GM18508 (cell line): ENCODE results near the gene NEURL2.
"Not testable (repeated sequence)": the region's sequence is repeated elsewhere in the genome, so short reads cannot be mapped to it uniquely, and the experiment has no call there.

Experiments
- ATAC-seq: cut with Tn5 transposase; IDR thresholded peaks from one replicate; pipeline ENCODE4 v1.9.1; 2021; ENCODE audit warnings: moderate number of reproducible peaks; ENCODE audit not compliant: insufficient read depth, unreplicated experiment

The NEURL2 gene

DNA sequence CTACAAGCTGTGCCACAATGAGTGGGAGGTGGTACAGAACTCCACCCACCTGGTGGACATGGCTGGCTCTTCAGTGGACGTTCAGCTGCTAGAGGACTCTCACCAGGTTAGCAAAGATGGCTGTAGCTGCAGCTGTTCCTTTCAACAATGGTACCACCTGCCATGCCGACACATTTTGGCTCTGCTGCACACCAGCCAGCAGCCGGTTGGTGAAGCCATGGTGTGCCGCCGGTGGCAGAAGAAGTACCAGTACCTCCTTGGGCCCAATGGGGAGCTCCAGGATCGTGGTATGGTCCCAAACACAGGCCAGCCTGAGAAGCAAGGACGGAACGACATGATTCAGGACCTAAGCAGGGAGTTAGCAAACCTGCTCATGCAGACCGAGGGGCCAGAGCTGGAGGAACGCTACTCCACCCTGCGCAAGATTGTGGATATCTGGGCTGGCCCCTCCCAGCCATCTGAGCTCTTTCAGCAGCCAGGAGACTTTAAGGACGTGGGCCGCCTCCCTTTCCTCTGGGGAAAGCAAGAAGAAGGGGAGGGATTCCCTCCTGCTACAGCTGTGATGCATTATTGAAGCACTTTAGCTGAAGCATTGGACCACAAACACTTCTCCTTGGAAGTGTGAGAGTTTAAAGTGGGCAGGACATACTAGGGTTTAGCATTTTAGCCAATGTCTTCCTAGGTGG is 12.8 kb downstream of the NEURL2 start:
- ATAC-seq = no peak

DNA sequence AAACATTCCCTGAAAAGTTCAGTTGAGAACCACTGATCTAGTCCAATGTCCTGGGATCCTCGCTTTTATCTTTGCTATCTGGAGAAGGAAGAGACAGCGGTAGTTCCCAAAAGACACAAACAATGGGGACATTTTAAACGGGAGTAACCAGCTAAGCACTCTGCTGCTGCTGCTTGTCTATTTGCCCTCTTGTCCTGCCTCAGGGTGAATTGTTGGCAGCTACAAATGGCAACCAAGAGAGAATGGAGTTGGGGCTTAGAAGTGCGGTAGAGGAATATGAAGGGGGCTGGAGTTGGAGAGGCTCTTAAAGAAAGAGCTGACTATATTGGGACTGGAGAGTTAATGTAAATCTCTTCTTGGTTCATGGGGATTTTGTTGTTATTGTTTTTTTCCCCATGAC is 16.4 kb downstream of the NEURL2 start:
- ATAC-seq = no peak

DNA sequence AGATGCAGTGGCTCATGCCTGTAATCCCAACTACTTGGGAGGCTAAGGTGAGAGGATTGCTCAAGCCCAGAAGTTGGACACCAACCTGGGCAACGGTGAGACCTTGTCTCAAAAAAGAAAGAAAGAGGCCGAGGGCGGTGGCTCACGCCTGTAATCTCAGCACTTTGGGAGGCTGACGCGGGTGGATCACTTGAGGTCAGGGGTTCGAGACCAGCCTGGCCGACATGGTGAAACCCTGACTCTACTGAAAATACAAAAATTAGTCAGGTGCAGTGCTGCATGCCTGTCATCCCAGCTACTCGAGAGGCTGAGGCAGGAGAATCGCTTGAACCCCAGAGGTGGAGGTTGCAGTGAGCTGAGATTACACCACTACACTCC is 16.9 kb downstream of the NEURL2 start:
- ATAC-seq = not testable (repeated sequence)

DNA sequence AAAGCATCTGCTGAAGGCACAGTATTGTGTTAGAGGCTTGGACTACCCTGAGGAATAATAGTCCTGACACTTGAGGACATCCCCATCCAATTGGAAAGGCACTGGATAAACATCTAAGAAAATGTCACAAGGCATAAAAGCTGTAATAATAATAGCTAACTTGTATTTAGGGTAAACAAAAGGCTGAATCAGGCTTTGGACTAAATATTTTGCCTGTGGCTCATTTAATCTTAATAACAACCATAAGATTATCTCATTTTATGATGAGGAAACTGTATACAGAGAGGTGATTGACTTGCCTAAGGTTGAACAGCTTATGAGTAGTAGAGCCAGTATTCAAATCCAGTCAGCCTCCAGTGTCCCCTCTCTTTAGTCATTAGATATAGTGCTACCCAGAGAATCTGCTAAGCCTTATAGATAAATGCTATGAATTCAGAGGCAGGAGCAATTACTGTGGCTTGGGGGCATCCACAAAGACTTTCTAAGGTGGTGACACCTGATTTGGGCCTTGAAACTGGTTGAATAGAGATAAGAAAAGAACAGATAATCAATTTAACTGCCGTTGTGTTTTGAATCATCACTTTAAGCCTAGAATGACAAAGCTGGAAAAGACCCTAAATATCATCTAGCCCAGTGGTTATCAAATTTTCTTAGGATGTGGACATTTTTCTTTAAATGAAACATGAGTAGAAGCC is 17.5 kb downstream of the NEURL2 start:
- ATAC-seq = no peak

DNA sequence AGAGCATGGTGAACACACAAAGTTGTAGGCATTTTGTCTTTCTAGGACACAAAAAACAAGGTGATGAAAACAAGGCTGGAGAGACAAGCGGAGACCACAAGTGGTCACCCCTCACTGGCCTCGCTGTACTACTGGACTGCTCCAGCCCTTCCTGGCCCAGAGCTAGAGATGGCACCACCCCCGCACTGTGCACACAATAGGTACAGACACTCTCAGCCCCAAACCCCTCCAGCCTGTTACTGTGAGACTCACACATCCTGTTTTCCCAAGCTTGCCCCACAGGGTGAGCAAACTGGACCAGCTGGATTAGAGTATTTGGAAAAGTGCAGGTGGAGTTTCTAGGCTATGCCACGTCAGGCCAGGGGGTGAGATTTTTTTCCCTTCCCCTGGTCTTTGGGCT is 18.4 kb downstream of the NEURL2 start:
- no peak for ATAC-seq

DNA sequence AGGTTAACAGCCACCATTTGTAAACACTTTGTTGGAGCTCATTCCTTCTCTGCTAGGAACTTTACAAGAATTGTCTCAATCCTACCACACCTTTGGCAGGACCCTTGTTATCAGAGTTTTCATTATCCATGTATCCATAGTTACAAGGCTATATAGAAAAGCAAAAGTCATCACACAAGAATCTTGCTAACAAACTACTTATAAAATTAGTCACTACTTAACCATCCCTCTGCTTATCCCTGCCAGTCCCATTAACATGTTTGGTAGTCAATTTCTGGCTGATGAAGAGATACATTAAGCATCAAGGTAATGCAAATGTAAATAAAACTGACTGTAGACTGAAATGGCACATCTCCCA is 23.2 kb downstream of the NEURL2 start:
- no peak for ATAC-seq

DNA sequence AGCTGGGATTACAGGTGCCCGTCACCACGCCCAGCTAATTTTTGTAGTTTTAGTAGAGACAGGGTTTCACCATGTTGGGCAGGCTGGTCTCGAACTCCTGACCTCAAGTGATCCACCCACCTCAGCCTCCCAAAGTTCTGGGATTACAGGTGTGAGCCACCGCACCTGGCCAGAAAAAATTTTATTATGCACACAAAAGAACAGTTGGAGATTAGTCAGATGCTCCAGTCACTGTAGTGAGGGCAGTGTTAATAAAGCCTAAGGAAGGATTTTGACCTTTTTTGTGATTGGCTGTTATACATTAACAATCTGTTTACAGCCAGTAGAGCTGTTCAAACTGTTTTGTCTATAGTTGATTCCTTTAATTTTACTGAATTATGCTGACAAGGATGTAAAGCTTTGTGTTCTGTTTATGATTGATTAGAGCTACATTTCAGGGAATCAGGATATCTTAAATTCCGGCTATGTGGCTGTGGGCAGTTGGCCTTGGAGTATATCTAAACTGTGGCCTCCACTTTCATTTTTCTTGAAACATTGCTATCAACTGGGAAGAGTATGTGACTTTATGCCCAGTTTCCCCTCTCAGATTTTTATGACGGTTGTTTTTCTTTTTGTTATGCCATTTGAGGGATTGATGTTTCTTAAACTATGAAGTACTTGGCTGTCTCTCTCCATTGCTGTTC is 23.7 kb downstream of the NEURL2 start:
- no peak for ATAC-seq

DNA sequence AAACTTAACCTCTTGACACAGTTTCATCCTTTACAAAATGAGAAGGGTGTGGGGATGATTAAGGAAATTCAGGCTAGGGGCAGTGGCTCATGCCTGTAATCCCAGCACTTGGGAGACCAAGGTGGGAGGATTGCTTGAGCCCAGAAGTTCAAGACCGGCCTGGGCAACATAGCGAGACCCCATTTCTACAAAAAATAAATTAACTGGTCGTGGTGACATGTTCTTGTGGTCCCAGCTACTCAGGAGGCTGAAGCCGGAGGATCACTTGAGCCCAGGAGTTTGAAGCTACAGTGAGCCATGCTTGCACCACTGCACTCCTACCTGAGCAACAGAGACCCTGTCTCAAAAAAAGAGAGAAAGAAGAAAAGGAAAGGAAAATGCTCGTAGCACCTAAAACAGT is 24.6 kb downstream of the NEURL2 start:
- ATAC-seq = no peak

DNA sequence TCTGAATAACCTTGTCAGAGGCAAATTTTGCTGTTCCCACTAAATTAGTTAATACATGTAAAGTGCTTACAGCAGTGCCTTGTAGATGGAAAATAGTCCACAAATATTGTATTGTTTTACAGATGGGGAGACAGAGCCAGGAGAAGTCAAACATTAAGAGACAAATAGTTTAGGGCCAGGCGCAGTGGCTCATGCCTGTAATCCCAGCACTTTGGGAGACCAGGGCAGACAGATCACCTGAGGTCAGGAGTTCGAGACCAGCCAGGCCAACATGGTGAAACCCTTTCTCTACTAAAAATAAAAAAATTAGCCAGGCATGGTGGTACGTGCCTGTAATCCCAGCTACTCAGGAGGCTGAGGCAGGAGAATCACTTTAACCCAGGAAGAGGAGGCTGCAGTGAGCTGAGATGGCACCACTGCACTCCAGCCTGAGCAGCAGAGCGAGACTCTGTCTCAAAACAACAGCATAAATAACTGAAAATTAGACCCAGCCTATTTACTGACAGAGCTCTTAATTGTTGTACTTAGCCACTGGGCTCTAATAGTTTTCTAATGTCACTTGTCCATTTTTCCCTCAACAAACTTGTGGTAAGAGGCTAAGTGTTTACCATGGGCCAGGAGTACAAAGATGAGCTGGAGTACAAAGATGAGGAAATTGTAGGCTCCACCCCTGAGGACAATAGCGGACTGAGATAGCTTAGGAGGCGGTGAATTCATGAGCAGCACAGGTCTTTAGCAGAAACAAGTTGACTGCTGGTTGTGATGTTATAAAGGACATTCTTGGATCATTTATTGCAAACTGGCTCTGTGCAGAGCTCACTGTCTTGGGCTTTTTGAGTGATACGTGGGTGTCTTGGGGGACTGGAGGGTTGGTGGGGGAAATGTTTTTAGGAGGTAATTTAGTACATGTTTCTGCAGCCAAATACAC is 27.2 kb downstream of the NEURL2 start:
- no peak for ATAC-seq

DNA sequence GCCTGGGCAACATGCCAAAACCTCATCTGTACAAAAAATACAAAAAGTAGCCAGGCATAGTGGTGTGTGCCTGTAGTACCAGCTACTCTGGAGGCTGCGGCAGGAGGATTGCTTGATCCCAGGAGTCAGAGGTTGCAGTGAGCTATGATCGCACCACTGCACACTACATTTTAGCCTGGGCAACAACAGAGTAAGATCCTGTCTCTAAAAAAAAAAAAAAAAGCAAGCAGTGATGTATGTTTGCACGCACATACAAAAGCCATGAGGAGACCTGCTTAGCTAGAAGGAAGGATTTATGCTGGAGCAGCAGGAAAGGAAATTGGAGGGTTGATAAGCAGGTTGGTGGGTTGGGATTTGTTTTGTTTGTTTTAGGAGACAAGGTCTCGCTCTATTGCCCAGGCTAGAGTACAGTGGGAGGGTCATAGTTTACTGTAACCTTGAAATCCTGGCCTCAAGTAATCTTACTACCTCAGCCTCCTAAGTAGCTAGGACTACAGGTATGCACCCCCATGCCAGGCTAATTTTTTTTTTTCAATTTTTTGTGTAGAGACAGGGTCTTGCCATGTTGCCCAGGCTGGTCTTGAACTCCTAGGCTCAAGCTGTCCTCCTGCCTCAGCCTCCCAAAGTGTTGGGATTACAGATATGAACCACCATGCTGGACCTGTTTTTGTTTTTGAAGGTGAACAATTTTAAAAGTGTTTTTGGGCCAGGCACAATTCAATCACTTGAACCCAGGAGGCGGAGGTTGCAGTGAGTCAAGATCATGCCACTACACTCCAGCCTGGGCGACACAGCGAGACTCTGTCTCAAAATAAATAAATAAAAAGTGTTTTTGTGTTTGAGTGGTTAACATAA is 29.6 kb downstream of the NEURL2 start:
- no peak for ATAC-seq

DNA sequence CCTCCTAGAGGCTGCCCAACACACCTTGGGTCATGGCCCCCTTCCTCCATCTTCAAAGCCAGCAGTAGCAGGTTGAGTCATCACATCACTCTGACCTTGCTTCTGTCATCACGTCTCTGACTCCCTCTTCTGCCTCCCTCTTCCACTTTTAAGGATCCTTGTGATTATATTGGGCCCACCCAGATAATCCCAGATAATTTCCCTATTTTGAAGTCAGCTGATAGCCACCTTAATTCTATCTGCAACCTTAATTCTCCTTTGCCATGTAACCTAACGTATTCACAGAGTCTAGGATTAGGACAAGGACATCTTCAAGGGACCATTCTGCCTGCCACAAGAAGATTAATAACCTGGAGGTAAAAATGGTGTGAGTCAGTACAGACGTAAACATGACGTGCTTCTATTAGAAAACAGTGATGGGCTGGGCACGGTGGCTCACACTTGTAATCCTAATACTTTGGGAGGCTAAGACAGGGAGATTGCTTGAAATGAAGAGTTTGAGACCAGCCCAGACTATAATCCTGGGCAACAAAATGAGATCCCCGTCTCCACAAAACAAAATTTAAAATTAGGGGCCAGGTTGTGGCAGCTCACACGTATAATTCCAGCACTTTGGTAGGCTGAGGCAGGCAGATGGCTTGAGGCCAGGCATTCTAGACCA is 30.3 kb downstream of the NEURL2 start:
- ATAC-seq = no peak

DNA sequence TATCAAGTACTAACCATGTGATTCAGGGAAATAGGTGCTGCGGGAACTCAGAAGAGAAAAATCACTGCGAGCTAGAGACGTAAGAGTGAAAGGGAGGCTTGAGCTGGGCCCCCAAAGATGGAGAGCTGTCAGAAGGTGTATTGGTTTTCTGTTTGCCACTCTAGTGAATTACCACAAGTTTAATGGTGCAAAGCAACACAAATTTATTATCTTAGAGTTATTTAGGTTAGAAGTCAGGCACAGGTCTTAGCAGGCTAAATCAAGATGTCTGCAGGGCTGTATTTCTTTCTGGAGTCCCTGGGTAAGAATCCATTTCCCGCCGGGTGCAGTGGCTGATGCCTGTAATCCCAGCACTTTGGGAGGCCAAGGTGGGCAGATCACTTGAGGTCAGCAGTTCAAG is 31.1 kb downstream of the NEURL2 start:
- no peak for ATAC-seq

DNA sequence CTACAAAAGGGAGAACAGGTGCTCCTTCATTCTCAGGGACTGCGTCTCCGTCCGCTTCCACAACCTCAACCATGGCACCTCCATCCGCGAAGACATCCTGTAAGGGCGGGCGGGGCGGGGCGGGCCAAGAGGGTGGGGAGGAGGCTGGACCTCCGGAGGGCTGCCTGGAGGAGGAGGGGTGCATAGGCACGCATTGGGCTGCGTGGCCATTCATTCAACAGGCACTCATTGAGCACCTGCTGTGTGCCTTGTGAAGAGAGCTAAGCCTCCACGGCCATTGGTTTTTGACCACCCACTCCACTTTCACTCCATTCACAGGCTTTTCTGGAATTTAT is 33.2 kb downstream of the NEURL2 start:
- ATAC-seq = no peak

DNA sequence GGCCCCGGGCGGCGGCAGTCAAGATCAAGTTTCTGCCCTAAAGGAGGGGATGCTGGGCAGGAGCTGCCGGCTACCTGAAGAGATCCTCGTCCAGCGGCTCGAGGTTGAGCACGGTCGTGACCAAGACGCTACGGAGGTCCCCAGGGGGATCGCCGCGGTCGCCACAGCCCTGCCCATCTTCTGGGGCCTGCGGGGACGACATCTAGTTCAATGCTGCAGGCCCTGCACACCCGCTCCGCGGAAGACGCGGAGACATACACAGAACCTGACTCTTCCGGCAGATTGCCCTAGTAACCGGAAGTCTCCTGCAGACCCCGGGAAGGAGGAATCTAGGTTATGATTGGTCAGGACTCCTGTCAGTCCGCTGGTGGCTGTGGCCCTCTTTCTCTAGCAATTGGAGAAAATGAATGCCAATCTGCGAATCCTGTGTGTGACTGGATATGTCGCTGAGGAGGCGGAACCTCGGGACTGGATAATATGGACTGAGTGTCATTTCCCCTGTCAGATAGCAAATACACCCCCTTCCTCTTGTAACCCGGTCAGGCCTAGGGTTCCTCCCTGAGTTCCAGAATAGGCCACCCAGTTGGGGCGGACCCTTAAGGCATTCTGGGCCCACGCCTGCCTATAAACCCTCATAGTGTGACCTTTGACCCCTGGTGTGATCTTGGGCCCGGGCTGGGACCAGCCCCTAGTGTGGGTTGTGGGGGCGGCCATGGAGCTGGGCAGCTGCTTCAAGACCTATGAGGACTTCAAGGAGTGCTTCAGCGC is 33.7 kb downstream of the NEURL2 start, which contains the start of the genes ACOT8 and ZSWIM3:
TSS of gene ACOT8 (minus strand) at position 279 of the 768 bp plus-strand sequence. CDS start at position 202, 77 bp downstream.
TSS of gene ZSWIM3 (plus strand) at position 501 of the 768 bp plus-strand sequence. CDS start at position 713, 212 bp downstream.
- ATAC-seq = peak; percentile 91

DNA sequence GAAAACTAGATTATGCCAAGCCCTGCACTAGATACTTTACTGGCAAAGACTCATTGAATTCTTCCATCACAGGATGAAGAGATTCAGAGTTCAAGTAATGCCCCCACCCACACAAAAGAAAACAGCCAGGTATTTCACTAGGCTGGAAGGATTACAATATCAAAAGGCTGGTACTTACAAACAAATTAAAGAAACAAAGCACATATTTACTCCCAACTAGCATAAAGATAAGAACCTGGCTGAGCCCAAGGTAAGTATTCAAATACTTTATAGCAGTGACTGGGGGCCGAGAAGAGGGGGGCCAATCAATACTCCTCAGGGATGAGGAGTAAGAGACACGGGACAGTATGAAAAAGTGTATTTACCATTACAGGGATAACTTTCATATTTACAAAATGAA is 37.5 kb downstream of the NEURL2 start:
- no peak for ATAC-seq

DNA sequence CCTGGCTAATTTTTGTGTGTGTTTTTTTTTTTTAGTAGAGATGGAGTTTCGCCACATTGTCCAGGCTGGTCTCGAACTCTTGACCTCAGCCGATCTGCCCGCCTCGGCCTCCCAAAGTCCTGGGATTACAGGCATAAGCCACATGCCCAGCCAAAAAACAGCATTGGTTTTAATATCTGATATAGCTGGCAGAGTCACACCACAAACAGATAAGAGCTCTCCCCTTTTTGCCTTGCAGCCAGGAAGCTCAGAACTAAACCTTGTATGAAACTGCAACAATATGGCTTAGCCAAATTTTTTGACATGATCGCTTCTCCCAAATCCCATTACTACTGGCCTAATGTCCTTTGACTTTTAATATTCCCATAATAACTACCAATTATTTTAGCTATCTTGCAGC is 38.7 kb downstream of the NEURL2 start:
- ATAC-seq = no peak

DNA sequence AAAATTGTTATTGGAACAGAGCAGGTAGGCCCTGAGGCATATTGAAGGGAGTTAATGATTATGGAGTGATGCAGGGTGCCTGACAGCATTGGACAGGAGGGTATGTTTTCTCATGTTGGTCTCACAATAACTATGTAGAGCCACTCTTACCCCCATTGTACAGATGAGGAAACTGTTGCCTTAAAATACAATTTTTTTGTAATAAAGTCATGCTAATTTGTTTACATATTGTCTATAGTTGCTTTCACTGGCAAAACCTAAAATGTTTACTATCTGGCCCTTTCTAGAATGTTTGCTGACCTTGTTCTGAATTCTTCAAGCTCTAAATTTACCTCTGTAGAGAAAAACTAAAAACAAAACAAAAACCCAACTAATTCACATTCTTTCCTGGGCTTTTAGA is 39.5 kb downstream of the NEURL2 start:
- ATAC-seq = no peak

DNA sequence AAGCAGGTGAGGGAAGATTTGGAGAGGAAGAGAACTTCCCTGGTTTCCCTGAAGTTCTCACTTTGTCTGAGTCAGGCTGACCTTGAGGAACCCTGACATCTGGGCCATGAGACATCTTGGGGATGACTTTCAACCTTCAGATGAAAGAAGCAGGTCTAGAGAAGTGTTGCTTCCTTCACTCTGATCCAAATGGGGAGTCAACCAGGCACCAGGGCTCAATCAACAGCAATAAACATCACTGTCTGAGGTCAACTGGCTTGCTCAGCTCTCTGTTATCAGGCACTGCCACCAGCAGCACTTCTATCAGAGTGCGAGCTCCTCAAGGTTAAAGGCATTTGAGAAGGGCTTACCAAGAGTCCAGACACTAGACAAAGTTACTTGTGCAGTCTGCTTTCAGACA is 40.1 kb downstream of the NEURL2 start:
- no peak for ATAC-seq
